HG03039 (cell line): ENCODE measurements around the gene SLC66A2.

Experiments used
- ATAC-seq: cut with Tn5 transposase; IDR thresholded peaks from one replicate; pipeline ENCODE4 v1.9.1; 2021; ENCODE audit warnings: mild to moderate bottlenecking, moderate library complexity; ENCODE audit not compliant: unreplicated experiment

The SLC66A2 gene

GRCh38 chr18:79952456-79952995 is 1.1 kb upstream of the SLC66A2 start:
- ATAC-seq = no peak

- ATAC-seq = peak; percentile 17
Observed at GRCh38 chr18:79950515-79951341, 725 bp downstream of the SLC66A2 start.

- no peak for ATAC-seq
Observed at GRCh38 chr18:79949697-79950487, 1.6 kb downstream of the SLC66A2 start.

GRCh38 chr18:79948719-79949411 is 2.6 kb downstream of the SLC66A2 start:
- no peak for ATAC-seq

GRCh38 chr18:79947881-79948610 is 3.4 kb downstream of the SLC66A2 start:
- ATAC-seq = no peak

GRCh38 chr18:79947054-79947755 is 4.2 kb downstream of the SLC66A2 start:
- no peak for ATAC-seq

GRCh38 chr18:79945118-79946042 is 6.1 kb downstream of the SLC66A2 start:
- ATAC-seq = no peak

- no peak for ATAC-seq
Observed at GRCh38 chr18:79944746-79945117, 6.7 kb downstream of the SLC66A2 start.

- no peak for ATAC-seq
Observed at GRCh38 chr18:79944126-79944731, 7.2 kb downstream of the SLC66A2 start.

- ATAC-seq = no peak
Observed at GRCh38 chr18:79943608-79944125, 7.8 kb downstream of the SLC66A2 start.

GRCh38 chr18:79942786-79943607 is 8.5 kb downstream of the SLC66A2 start:
- no peak for ATAC-seq

GRCh38 chr18:79942211-79942610 is 9.2 kb downstream of the SLC66A2 start:
- ATAC-seq = no peak

GRCh38 chr18:79941473-79942119 is 9.9 kb downstream of the SLC66A2 start:
- ATAC-seq = no peak

GRCh38 chr18:79940814-79941472 is 10.5 kb downstream of the SLC66A2 start:
- ATAC-seq = no peak

GRCh38 chr18:79940126-79940813 is 11.2 kb downstream of the SLC66A2 start:
- ATAC-seq = no peak

- no peak for ATAC-seq
Observed at GRCh38 chr18:79939096-79939495, 12.4 kb downstream of the SLC66A2 start.
